HepG2 (cell line): ENCODE results near the gene TOMM6. TPM values are rescaled to one million over a fixed set of nuclear protein-coding genes. Genes with fewer than 3 reads are reported as not detected.

Source experiments
- ADNP ChIP-seq: sonication (generic); formaldehyde crosslinking; IDR thresholded peaks from 2 replicates; pipeline ENCODE4 v1.4.0; 2020; ENCODE audit warnings: missing genetic modification reagents
- AGO1 ChIP-seq: fragments of 200-400 bp; formaldehyde crosslinking; IDR thresholded peaks from 2 replicates; pipeline ENCODE4 v1.6.1; 2017; ENCODE audit warnings: mild to moderate bottlenecking, low read depth, low read length, moderate library complexity; ENCODE audit not compliant: poor library complexity, severe bottlenecking
- ATF7 ChIP-seq, 2 experiments: fragments of 450-650 bp in 1 of 2; sonication (generic) in 1 of 2; formaldehyde crosslinking in 1 of 2; IDR thresholded peaks; 2 replicates each; pipeline versions ENCODE4 v1.4.0 to v1.6.1; 2016 to 2020; ENCODE audit warnings: antibody characterized with exemption in 1 of 2, mild to moderate bottlenecking in 1 of 2, missing genetic modification reagents in 1 of 2
- FOXC1 ChIP-seq: sonication (generic); formaldehyde crosslinking; IDR thresholded peaks from 2 replicates; pipeline ENCODE4 v1.8.0; 2022; ENCODE audit warnings: mild to moderate bottlenecking, missing genetic modification reagents, borderline replicate concordance
- HMG20B ChIP-seq: conservative IDR thresholded peaks from 2 replicates; pipeline ENCODE4 v1.6.1; 2016; ENCODE audit warnings: missing genetic modification reagents, missing compliant biosample characterization
- HNF4G ChIP-seq, 2 experiments: sonication (generic) in 1 of 2; formaldehyde crosslinking in 1 of 2; IDR thresholded peaks; 2 replicates each; pipeline versions ENCODE4 v1.4.0 to v1.6.1; 2011 to 2020; ENCODE audit warnings: borderline replicate concordance in 2 of 2, low read depth in 2 of 2, mild to moderate bottlenecking in 2 of 2, low read length in 1 of 2, missing genetic modification reagents in 1 of 2, moderate library complexity in 1 of 2
- KLF13 ChIP-seq: sonication (generic); formaldehyde crosslinking; IDR thresholded peaks from 2 replicates; pipeline ENCODE4 v1.4.0; 2020; ENCODE audit warnings: mild to moderate bottlenecking, missing genetic modification reagents
- MLLT10 ChIP-seq: sonication (generic); formaldehyde crosslinking; IDR thresholded peaks from 2 replicates; pipeline ENCODE4 v1.4.0; 2020; ENCODE audit warnings: missing genetic modification reagents
- NFRKB ChIP-seq: fragments of 450-650 bp; IDR thresholded peaks from 2 replicates; pipeline ENCODE4 v1.6.1; 2017
- NR3C1 ChIP-seq: sonication (generic); formaldehyde crosslinking; IDR thresholded peaks from 2 replicates; pipeline ENCODE4 v1.4.0; 2020; ENCODE audit warnings: missing genetic modification reagents
- PHF8 ChIP-seq: sonication (generic); formaldehyde crosslinking; IDR thresholded peaks from 2 replicates; pipeline ENCODE4 v1.5.0; 2020; ENCODE audit warnings: missing genetic modification reagents
- RBAK ChIP-seq: sonication (generic); formaldehyde crosslinking; IDR thresholded peaks from 2 replicates; pipeline ENCODE4 v1.5.1; 2020; ENCODE audit warnings: mild to moderate bottlenecking, missing genetic modification reagents
- SAP130 ChIP-seq: IDR thresholded peaks from 2 replicates; pipeline ENCODE4 v1.6.1; 2016; ENCODE audit warnings: low read depth
- ZFP1 ChIP-seq: IDR thresholded peaks from 2 replicates; pipeline ENCODE4 v1.6.1; 2016
- ZNF143 ChIP-seq: sonication (generic); formaldehyde crosslinking; IDR thresholded peaks from 2 replicates; pipeline ENCODE4 v1.4.0; 2020; ENCODE audit warnings: missing genetic modification reagents
- ZNF496 ChIP-seq: sonication (generic); formaldehyde crosslinking; IDR thresholded peaks from 2 replicates; pipeline ENCODE4 v1.8.1; 2023; ENCODE audit warnings: mild to moderate bottlenecking, moderate library complexity, missing genetic modification reagents; ENCODE audit not compliant: insufficient replicate concordance
- ZNF616 ChIP-seq: sonication (generic); formaldehyde crosslinking; IDR thresholded peaks from 2 replicates; pipeline ENCODE4 v1.5.0; 2020; ENCODE audit warnings: low read depth, mild to moderate bottlenecking, missing genetic modification reagents
- polyA plus RNA-seq, 8 experiments: library from polyadenylated mRNA; depleted of rRNA in 3 of 8; stranded (reverse) in 7 of 8; unstranded in 1 of 8; fragments of >200 nt; fragmentation: Illumina TruSeq in 4 of 8; extraction: Trizol in 4 of 8; gene quantifications; 2 replicates each; pipeline versions ENCODE4 v1.2.1 to v1.2.3, GENCODE V29; 2011 to 2016; ENCODE audit warnings: low read depth in 4 of 8, missing spikeins in 1 of 8, mixed read lengths in 1 of 8; ENCODE audit not compliant: insufficient read depth in 1 of 8
- total RNA-seq, 5 experiments: library from RNA; depleted of rRNA; stranded (reverse); fragments of >200 nt; fragmentation: Illumina TruSeq; extraction: Trizol; gene quantifications; 2 replicates each; pipeline ENCODE4 v1.2.3, GENCODE V29; 2016; ENCODE audit warnings: low read depth in 1 of 5
- TF ChIP-seq, protein P1 (sequence below): sonication (generic); formaldehyde crosslinking; IDR thresholded peaks from 2 replicates; pipeline ENCODE4 v1.4.0; 2020; ENCODE audit warnings: mild to moderate bottlenecking, missing genetic modification reagents
- TF ChIP-seq, protein P2 (sequence below): sonication (generic); formaldehyde crosslinking; IDR thresholded peaks from 2 replicates; pipeline ENCODE4 v1.5.0; 2020; ENCODE audit warnings: missing genetic modification reagents
- TF ChIP-seq, protein P3 (sequence below): sonication (generic); formaldehyde crosslinking; IDR thresholded peaks from 2 replicates; pipeline ENCODE4 v1.4.0; 2020; ENCODE audit warnings: mild to moderate bottlenecking, missing genetic modification reagents

TOMM6 gene
- total and polyA plus RNA-seq, 2 of the 13 experiments (the other 11 are each of a cell fraction or from before 2014, with no cell fraction given), result 320 to 321 TPM

DNA sequence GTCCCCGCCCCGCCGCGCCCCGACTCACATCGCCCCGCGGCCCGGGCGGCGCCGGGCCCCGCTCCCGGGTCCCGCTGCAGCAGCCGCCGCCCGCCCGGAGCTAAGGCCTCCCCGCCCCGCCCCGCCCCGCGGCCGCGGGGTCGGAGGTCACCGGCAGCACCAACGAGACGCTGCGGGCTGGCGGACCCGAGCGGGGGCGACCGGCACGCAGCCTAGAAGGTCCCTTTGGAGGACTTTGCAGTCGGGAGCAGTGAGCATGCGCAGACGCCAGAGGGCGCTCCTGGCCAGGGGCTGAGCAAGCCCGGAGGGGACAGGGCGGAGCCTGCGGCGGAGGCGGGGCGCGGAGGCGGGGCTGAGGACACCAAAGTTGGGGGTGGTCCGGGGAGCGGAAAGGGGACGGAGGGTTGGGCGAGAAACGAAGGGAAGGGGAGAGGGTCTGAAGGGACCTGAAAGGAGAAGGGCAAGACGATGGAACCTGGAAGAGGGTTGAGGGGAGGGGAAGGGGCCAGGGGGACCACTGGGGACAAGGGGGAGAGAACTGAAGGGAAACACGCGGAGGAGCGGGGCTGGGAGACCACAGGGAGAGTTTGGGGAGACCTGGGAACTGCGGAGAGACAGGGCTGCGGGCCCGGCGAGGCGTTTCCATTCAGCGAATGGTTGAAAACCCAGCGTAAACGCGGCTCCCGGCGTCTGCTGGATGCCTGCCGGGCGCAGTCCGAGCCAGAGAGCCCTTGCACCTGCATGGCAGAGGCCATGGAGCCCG lies 7.5 kb upstream of the TOMM6 start, which contains the start of gene FRS3 (continued):
- TF ChIP-seq, protein P1, sequence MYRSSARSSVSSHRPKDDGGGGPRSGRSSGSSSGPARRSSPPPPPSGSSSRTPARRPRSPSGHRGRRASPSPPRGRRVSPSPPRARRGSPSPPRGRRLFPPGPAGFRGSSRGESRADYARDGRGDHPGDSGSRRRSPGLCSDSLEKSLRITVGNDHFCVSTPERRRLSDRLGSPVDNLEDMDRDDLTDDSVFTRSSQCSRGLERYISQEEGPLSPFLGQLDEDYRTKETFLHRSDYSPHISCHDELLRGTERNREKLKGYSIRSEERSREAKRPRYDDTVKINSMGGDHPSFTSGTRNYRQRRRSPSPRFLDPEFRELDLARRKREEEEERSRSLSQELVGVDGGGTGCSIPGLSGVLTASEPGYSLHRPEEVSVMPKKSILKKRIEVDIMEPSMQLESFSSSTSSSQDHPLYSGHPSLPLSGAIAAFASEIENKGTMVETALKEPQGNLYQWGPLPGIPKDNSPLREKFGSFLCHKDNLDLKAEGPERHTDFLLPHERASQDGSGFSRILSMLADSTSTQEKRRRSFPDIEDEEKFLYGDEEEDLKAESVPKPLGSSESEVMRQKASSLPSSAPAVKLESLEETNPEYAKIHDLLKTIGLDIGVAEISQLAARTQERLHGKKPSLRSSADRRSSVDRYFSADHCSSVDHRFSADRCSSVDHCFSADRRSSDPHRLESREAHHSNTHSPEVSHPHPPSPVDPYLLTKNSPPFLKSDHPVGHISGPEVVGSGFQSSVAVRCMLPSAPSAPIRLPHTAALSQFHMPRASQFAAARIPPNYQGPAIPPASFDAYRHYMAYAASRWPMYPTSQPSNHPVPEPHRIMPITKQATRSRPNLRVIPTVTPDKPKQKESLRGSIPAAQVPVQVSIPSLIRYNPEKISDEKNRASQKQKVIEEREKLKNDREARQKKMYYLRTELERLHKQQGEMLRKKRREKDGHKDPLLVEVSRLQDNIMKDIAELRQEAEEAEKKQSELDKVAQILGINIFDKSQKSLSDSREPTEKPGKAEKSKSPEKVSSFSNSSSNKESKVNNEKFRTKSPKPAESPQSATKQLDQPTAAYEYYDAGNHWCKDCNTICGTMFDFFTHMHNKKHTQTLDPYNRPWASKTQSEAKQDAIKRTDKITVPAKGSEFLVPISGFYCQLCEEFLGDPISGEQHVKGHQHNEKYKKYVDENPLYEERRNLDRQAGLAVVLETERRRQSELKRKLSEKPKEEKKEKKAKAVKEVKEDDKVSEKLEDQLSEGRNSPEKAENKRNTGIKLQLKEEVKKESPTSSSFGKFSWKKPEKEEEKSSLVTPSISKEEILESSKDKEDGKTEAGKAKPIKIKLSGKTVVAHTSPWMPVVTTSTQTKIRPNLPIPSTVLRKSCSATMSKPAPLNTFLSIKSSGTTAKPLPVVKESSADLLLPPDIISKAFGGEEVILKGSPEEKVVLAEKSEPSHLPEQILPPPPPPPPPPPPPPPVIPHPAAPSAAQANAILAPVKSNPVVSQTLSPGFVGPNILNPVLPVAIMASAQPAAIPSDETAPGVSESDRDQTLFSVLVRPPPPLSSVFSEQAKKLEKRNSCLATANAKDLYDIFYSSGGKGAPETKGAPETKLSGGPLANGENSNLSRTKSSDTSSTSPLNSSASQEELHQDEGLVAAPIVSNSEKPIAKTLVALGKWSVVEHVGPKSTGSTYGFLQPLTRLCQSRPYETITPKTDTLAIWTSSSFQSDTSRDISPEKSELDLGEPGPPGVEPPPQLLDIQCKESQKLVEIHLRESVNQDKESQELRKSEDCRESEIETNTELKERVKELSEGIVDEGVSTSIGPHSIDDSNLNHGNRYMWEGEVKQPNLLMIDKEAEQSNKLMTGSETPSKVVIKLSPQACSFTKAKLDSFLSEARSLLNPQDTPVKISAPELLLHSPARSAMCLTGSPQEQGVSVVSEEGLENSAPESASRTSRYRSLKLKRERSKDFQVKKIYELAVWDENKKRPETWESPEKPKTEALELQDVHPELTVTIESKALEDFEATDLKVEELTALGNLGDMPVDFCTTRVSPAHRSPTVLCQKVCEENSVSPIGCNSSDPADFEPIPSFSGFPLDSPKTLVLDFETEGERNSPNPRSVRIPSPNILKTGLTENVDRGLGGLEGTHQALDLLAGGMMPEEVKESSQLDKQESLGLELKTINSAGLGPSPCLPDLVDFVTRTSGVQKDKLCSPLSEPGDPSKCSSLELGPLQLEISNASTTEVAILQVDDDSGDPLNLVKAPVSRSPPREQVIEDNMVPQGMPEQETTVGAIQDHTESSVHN, result peak; percentile 46; the same call in 1 of the 2 replicates
- TF ChIP-seq PHF8 (CRISPR knock-in tag), result peak; percentile 69
- TF ChIP-seq MLLT10 (CRISPR knock-in tag), result no peak
- TF ChIP-seq ZNF616, result peak; percentile 70; the same call in 1 of the 2 replicates
- peak; percentile 71; the same call in 1 of the 2 replicates for TF ChIP-seq RBAK (CRISPR knock-in tag)
- peak; percentile 21 for TF ChIP-seq AGO1
- peak; percentile 29; the same call in 1 of the 2 replicates for TF ChIP-seq HNF4G (IDR thresholded peaks at IDR 0.05; ENCODE audit: borderline replicate concordance, low read depth, low read length)
- peak; percentile 31; the same call in 1 of the 2 replicates for TF ChIP-seq HNF4G (CRISPR knock-in tag; IDR thresholded peaks at IDR 0.05; ENCODE audit: borderline replicate concordance, low read depth)
- peak; percentile 93 for TF ChIP-seq SAP130 (CRISPR knock-in tag)
- TF ChIP-seq HMG20B, result peak; percentile 65; the same call in 1 of the 2 replicates
- TF ChIP-seq ADNP (CRISPR knock-in tag), result no peak
- no peak for TF ChIP-seq KLF13 (CRISPR knock-in tag)
- TF ChIP-seq, protein P2, sequence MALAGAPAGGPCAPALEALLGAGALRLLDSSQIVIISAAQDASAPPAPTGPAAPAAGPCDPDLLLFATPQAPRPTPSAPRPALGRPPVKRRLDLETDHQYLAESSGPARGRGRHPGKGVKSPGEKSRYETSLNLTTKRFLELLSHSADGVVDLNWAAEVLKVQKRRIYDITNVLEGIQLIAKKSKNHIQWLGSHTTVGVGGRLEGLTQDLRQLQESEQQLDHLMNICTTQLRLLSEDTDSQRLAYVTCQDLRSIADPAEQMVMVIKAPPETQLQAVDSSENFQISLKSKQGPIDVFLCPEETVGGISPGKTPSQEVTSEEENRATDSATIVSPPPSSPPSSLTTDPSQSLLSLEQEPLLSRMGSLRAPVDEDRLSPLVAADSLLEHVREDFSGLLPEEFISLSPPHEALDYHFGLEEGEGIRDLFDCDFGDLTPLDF (CRISPR knock-in tag), result no peak
- no peak for TF ChIP-seq ZNF496
- TF ChIP-seq ZFP1, result peak; percentile 82; the same call in 1 of the 2 replicates
- no peak for TF ChIP-seq NR3C1 (CRISPR knock-in tag)
- no peak for TF ChIP-seq ATF7 (IDR thresholded peaks at IDR 0.05)
- 0 out of 2 replicates have a peak, but pooled peaks have one; percentile 28 for TF ChIP-seq ATF7 (CRISPR knock-in tag; IDR thresholded peaks at IDR 0.05)
- TF ChIP-seq FOXC1 (CRISPR knock-in tag), result peak; percentile 82; the same call in 1 of the 2 replicates
- TF ChIP-seq NFRKB, result no peak
- peak; percentile 83 for TF ChIP-seq ZNF143 (CRISPR knock-in tag)
- TF ChIP-seq, protein P3, sequence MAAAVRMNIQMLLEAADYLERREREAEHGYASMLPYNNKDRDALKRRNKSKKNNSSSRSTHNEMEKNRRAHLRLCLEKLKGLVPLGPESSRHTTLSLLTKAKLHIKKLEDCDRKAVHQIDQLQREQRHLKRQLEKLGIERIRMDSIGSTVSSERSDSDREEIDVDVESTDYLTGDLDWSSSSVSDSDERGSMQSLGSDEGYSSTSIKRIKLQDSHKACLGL (CRISPR knock-in tag), result no peak; the same call in none of the 2 replicates
